HG02623 (cell line): ENCODE data around the gene SLC1A5.

Experiments
- ATAC-seq: cut with Tn5 transposase; IDR thresholded peaks from one replicate; pipeline ENCODE4 v1.9.1; 2021; ENCODE audit warnings: moderate library complexity; ENCODE audit not compliant: unreplicated experiment

SLC1A5 gene

GRCh38 chr19:46726971-46727501 is 61.4 kb downstream of the SLC1A5 start:
- no peak for ATAC-seq

GRCh38 chr19:46726551-46726950 is 61.8 kb downstream of the SLC1A5 start:
- no peak for ATAC-seq

GRCh38 chr19:46725859-46726393 is 62.5 kb downstream of the SLC1A5 start:
- no peak for ATAC-seq

- no peak for ATAC-seq
Measured at GRCh38 chr19:46725036-46725820, 63.2 kb downstream of the SLC1A5 start.
